Neural progenitor cell (in vitro differentiated cells): ENCODE measurements around the gene INO80C.

ENCODE experiments used
- EZH2 ChIP-seq: fragments of 200-600 bp; sonication (generic); IDR thresholded peaks from 2 replicates; pipeline ENCODE4 v1.6.1; 2017; ENCODE audit warnings: antibody characterized with exemption, mild to moderate bottlenecking, moderate library complexity
- EZH2phosphoT487 ChIP-seq: fragments of 200-600 bp; sonication (generic); IDR thresholded peaks from 2 replicates; pipeline ENCODE4 v1.6.1; 2017; ENCODE audit warnings: antibody characterized with exemption
- TF ChIP-seq, protein P1 (sequence below): fragments of 200-600 bp; sonication (generic); IDR thresholded peaks from 2 replicates; pipeline ENCODE4 v1.5.1; 2017; ENCODE audit warnings: antibody characterized with exemption, mild to moderate bottlenecking

- TF ChIP-seq, protein P1, sequence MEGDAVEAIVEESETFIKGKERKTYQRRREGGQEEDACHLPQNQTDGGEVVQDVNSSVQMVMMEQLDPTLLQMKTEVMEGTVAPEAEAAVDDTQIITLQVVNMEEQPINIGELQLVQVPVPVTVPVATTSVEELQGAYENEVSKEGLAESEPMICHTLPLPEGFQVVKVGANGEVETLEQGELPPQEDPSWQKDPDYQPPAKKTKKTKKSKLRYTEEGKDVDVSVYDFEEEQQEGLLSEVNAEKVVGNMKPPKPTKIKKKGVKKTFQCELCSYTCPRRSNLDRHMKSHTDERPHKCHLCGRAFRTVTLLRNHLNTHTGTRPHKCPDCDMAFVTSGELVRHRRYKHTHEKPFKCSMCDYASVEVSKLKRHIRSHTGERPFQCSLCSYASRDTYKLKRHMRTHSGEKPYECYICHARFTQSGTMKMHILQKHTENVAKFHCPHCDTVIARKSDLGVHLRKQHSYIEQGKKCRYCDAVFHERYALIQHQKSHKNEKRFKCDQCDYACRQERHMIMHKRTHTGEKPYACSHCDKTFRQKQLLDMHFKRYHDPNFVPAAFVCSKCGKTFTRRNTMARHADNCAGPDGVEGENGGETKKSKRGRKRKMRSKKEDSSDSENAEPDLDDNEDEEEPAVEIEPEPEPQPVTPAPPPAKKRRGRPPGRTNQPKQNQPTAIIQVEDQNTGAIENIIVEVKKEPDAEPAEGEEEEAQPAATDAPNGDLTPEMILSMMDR: no peak
- TF ChIP-seq EZH2: no peak
- no peak for TF ChIP-seq EZH2phosphoT487
Observed at GRCh38 chr18:35479911-35480586, 17.7 kb downstream of the INO80C start.
